Neuronal stem cell (in vitro differentiated cells): ENCODE data around the gene SORT1.

Source experiments
- DNase-seq: peaks from one replicate; pipeline ENCODE4 v3.0.0-alpha.2; 2013; ENCODE audit warnings: low spot score
- H2AFZ ChIP-seq: one replicate; pipeline ENCODE4 v1.6.1; 2013; ENCODE audit warnings: mild to moderate bottlenecking, low read length, inconsistent platforms
- H2AK5ac ChIP-seq: 2 replicates; pipeline ENCODE4 v1.6.1; 2013; ENCODE audit warnings: low read depth, mild to moderate bottlenecking, inconsistent platforms, low read length, moderate library complexity, mixed read lengths
- H2BK120ac ChIP-seq: 2 replicates; pipeline ENCODE4 v1.6.1; 2013; ENCODE audit warnings: low read depth, mild to moderate bottlenecking, inconsistent platforms, low read length, moderate library complexity, mixed read lengths
- H2BK12ac ChIP-seq: one replicate; pipeline ENCODE4 v1.6.1; 2013; ENCODE audit warnings: low read length, inconsistent platforms
- H2BK15ac ChIP-seq: 2 replicates; pipeline ENCODE4 v1.6.1; 2013; ENCODE audit warnings: mild to moderate bottlenecking, low read length, inconsistent platforms, mixed read lengths
- H2BK5ac ChIP-seq: one replicate; pipeline ENCODE4 v1.6.1; 2013; ENCODE audit warnings: inconsistent platforms, mild to moderate bottlenecking, low read length, moderate library complexity
- H3K14ac ChIP-seq: one replicate; pipeline ENCODE4 v1.6.1; 2013; ENCODE audit warnings: low read length, inconsistent platforms
- H3K18ac ChIP-seq: 2 replicates; pipeline ENCODE4 v1.6.1; 2013; ENCODE audit warnings: low read length, inconsistent platforms
- H3K23ac ChIP-seq: 2 replicates; pipeline ENCODE4 v1.6.1; 2013; ENCODE audit warnings: low read depth, mild to moderate bottlenecking, mixed read lengths, low read length, inconsistent platforms; ENCODE audit not compliant: poor library complexity
- H3K27ac ChIP-seq: replicated peaks from 3 replicates; pipeline ENCODE4 v1.5.1; 2013; ENCODE audit warnings: low read length, inconsistent platforms
- H3K27me3 ChIP-seq, 3 experiments: 2 replicates each; pipeline ENCODE4 v1.6.1; 2013; ENCODE audit warnings: low read length in 3 of 3, mild to moderate bottlenecking in 2 of 3, inconsistent platforms in 1 of 3, low read depth in 1 of 3, mixed read lengths in 1 of 3, moderate library complexity in 1 of 3; ENCODE audit not compliant: control insufficient read depth in 3 of 3, insufficient read depth in 3 of 3
- H3K36me3 ChIP-seq, 2 donors: replicated peaks in 1 of 2; 2 replicates each; pipeline ENCODE4 v1.6.1; 2013; ENCODE audit warnings: low read length in 2 of 2; ENCODE audit not compliant: control insufficient read depth in 2 of 2, insufficient read depth in 2 of 2
- H3K4ac ChIP-seq: 2 replicates; pipeline ENCODE4 v1.6.1; 2013; ENCODE audit warnings: inconsistent platforms, mild to moderate bottlenecking, low read length, moderate library complexity
- H3K4me1 ChIP-seq, 2 donors: 1 replicate in 1 of 2; 2 replicates in 1 of 2; pipeline ENCODE4 v1.6.1; 2013; ENCODE audit warnings: low read length in 2 of 2, low read depth in 1 of 2; ENCODE audit not compliant: control insufficient read depth in 2 of 2, insufficient read depth in 1 of 2
- H3K4me2 ChIP-seq: one replicate; pipeline ENCODE4 v1.6.1; 2013; ENCODE audit warnings: mild to moderate bottlenecking, low read length, inconsistent platforms; ENCODE audit not compliant: insufficient read depth, poor library complexity, severe bottlenecking
- H3K4me3 ChIP-seq, 2 donors: 2 replicates each; pipeline ENCODE4 v1.5.1; 2013; ENCODE audit warnings: low read length in 2 of 2, mild to moderate bottlenecking in 2 of 2, inconsistent platforms in 1 of 2, moderate library complexity in 1 of 2
- H3K79me1 ChIP-seq: one replicate; pipeline ENCODE4 v1.6.1; 2013; ENCODE audit warnings: low read depth, mild to moderate bottlenecking, inconsistent platforms, low read length, moderate library complexity
- H3K9ac ChIP-seq: one replicate; pipeline ENCODE4 v1.6.1; 2013; ENCODE audit warnings: mild to moderate bottlenecking, low read depth, low read length, inconsistent platforms; ENCODE audit not compliant: poor library complexity
- H3K9me3 ChIP-seq, 2 donors: replicated peaks in 1 of 2; 2 replicates each; pipeline versions ENCODE3 to v1.6.1; 2013; ENCODE audit warnings: low read length in 2 of 2, mild to moderate bottlenecking in 2 of 2, inconsistent platforms in 1 of 2, low read depth in 1 of 2, mixed read lengths in 1 of 2, moderate library complexity in 1 of 2; ENCODE audit not compliant: control insufficient read depth in 2 of 2, insufficient read depth in 1 of 2
- H4K8ac ChIP-seq: one replicate; pipeline ENCODE4 v1.6.1; 2013; ENCODE audit warnings: low read depth, mild to moderate bottlenecking, inconsistent platforms, low read length, moderate library complexity
- H4K91ac ChIP-seq: one replicate; pipeline ENCODE4 v1.6.1; 2013; ENCODE audit warnings: low read length, low read depth, mild to moderate bottlenecking, inconsistent platforms; ENCODE audit not compliant: poor library complexity
- WGBS, 2 donors: extraction: QIAGEN DNeasy Blood & Tissue Kit; methylation state at CpG; one replicate each; pipeline ENCODE4 v1.1.7; 2013; ENCODE audit warnings: missing lambda C conversion rate in 2 of 2, mixed read lengths in 1 of 2; ENCODE audit not compliant: insufficient read length in 2 of 2, insufficient replicate concordance in 1 of 2; ENCODE audit errors: extremely low coverage in 2 of 2; 5-methylcytosine and 5-hydroxymethylcytosine counted together

The SORT1 gene

GRCh38 chr1:109361069-109361468, 36.6 kb downstream of the SORT1 start:
- WGBS, 2 donors: no CpG with 5 or more reads among the region's 2 CpGs
- Histone ChIP-seq H2BK5ac (no peak overlapping the region), H3K23ac (no peak overlapping the region), H3K9ac (no peak overlapping the region), H3K4me1 (no peaks in the 10 kb centered on the region), H4K8ac (no peak overlapping the region), H2BK15ac (no peak overlapping the region), H3K9me3 (no peaks in the 10 kb centered on the region), H3K36me3 (peaks cover 4 to 15% of the 10 kb centered on the region in 2 donors), H3K18ac (no peak overlapping the region), H3K27ac (no peak overlapping the region), H3K4ac (no peak overlapping the region), H2AFZ (no peak overlapping the region), H3K79me1 (no peaks in the 10 kb centered on the region), H2BK120ac (no peak overlapping the region), H3K4me3 (no peak overlapping the region), H4K91ac (no peak overlapping the region), H3K4me2 (no peak overlapping the region), H2BK12ac (no peak overlapping the region), H3K14ac (no peak overlapping the region), H3K27me3 (no peaks in the 10 kb centered on the region), H2AK5ac (no peak overlapping the region)
- no peak for DNase-seq

- Histone ChIP-seq H3K79me1 (no peaks in the 10 kb centered on the region), H3K23ac (no peak overlapping the region), H2AK5ac (no peak overlapping the region), H3K9me3 (no peaks in the 10 kb centered on the region), H4K91ac (no peak overlapping the region), H2BK120ac (no peak overlapping the region), H2BK12ac (no peak overlapping the region), H4K8ac (no peak overlapping the region), H3K27me3 (no peaks in the 10 kb centered on the region), H2BK15ac (no peak overlapping the region), H2BK5ac (no peak overlapping the region), H2AFZ (no peak overlapping the region), H3K4me1 (no peaks in the 10 kb centered on the region), H3K14ac (no peak overlapping the region), H3K18ac (no peak overlapping the region), H3K27ac (no peak overlapping the region), H3K9ac (no peak overlapping the region), H3K36me3 (peaks cover 1 to 22% of the 10 kb centered on the region in 2 donors), H3K4ac (no peak overlapping the region), H3K4me3 (no peak overlapping the region), H3K4me2 (no peak overlapping the region)
- DNase-seq: no peak
- WGBS, 2 donors: no CpG with 5 or more reads among the region's 1 CpG
These were observed 40.1 kb downstream of the SORT1 start for GRCh38 chr1:109357616-109358015.

- Histone ChIP-seq H3K18ac (no peak overlapping the region), H3K79me1 (no peaks in the 10 kb centered on the region), H4K8ac (no peak overlapping the region), H2BK5ac (no peak overlapping the region), H3K4me1 (no peaks in the 10 kb centered on the region), H3K4ac (no peak overlapping the region), H2BK120ac (no peak overlapping the region), H2AFZ (no peak overlapping the region), H3K4me3 (no peak overlapping the region), H3K23ac (no peak overlapping the region), H3K36me3 (peaks cover 1 to 29% of the 10 kb centered on the region in 2 donors), H3K4me2 (no peak overlapping the region), H3K9ac (no peak overlapping the region), H3K14ac (no peak overlapping the region), H2BK12ac (no peak overlapping the region), H3K9me3 (no peaks in the 10 kb centered on the region), H3K27me3 (no peaks in the 10 kb centered on the region), H3K27ac (no peak overlapping the region), H4K91ac (no peak overlapping the region), H2AK5ac (no peak overlapping the region), H2BK15ac (no peak overlapping the region)
- no CpG with 5 or more reads among the region's 1 CpG for WGBS, 2 donors
- DNase-seq: no peak
These were observed 40.8 kb downstream of the SORT1 start for GRCh38 chr1:109356915-109357314.

DNA sequence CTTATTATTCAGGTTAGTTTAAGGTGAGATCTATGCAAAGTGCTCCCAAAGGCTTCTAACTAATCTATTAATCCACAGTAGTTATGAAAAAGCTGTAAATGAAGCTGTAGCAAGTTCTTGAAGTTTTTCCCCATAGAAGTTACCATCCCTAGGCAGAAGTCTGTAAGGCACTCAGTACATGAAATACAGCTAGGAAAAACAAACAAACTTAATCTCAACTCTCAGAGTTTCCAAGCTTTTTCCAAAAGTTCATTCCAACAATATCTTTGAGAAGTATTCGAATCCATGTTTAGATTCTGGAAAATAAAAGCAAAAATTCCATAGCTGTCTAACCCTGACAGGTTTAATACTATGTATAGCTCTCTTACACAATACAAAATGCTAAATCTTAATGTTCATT, 41.2 kb downstream of the SORT1 start:
- H3K79me1 ChIP-seq: no peaks in the 10 kb centered on the region
- no peak overlapping the region for H3K27ac ChIP-seq
- no peak overlapping the region for H2BK5ac ChIP-seq
- no peak overlapping the region for H2BK15ac ChIP-seq
- H3K9ac ChIP-seq: no peak overlapping the region
- no peaks in the 10 kb centered on the region for H3K27me3 ChIP-seq
- H3K4me2 ChIP-seq: no peak overlapping the region
- no peak overlapping the region for H3K18ac ChIP-seq
- no peak overlapping the region for H3K4me3 ChIP-seq
- H4K91ac ChIP-seq: no peak overlapping the region
- DNase-seq: no peak
- no peak overlapping the region for H3K23ac ChIP-seq
- no peak overlapping the region for H3K14ac ChIP-seq
- WGBS, 2 donors: no CpG with 5 or more reads among the region's 1 CpG
- H2AFZ ChIP-seq: no peak overlapping the region
- no peak overlapping the region for H2AK5ac ChIP-seq
- no peaks in the 10 kb centered on the region for H3K4me1 ChIP-seq
- no peaks in the 10 kb centered on the region for H3K9me3 ChIP-seq
- H3K36me3 ChIP-seq: peaks cover 2 to 33% of the 10 kb centered on the region in 2 donors
- H2BK12ac ChIP-seq: no peak overlapping the region
- H4K8ac ChIP-seq: no peak overlapping the region
- H2BK120ac ChIP-seq: no peak overlapping the region
- no peak overlapping the region for H3K4ac ChIP-seq
